Suprapubic skin (tissue), 3 donors: Measurements from ENCODE around the gene RUNDC3A.

ENCODE experiments used
- CTCF ChIP-seq, 2 donors: fragments of 200-600 bp in 1 of 2; fragments of 450-650 bp in 1 of 2; sonication (generic) in 1 of 2; IDR thresholded peaks; one replicate each; pipeline ENCODE4 v1.5.1; 2016 to 2019; ENCODE audit warnings: antibody characterized with exemption in 2 of 2, mild to moderate bottlenecking in 1 of 2, moderate library complexity in 1 of 2
- EP300 ChIP-seq: sonication (generic); formaldehyde crosslinking; IDR thresholded peaks from one replicate; pipeline ENCODE4 v1.6.1; 2017; ENCODE audit warnings: antibody characterized with exemption
- POLR2A ChIP-seq, 2 donors: fragments of 450-650 bp; IDR thresholded peaks; one replicate each; pipeline ENCODE4 v1.6.1; 2017; ENCODE audit warnings: antibody characterized with exemption in 2 of 2, mild to moderate bottlenecking in 2 of 2, moderate library complexity in 2 of 2

GRCh38 chr17:44281570-44281969 lies 26.8 kb upstream of the RUNDC3A start:
- TF ChIP-seq EP300 (no peak), CTCF (IDR thresholded peaks at IDR 0.05) (no peak), POLR2A (IDR thresholded peaks at IDR 0.05) (no peak)
